OCI-LY7 (cell line): ENCODE data around the gene GALNTL6. TPM values are rescaled to one million over a fixed set of nuclear protein-coding genes. Genes with fewer than 3 reads are reported as not detected.

Experiments used
- BruUV-seq: library from RNA; stranded (reverse); fragments of 400-500 nt; replicated peaks from 2 replicates; lab custom pipeline; 2021; lab: Mats Ljungman, UMichigan
- CTCF ChIA-PET: fragments of 300-600 bp; sonication (Branson Sonifier 250); formaldehyde crosslinking; loops from one replicate; lab custom pipeline; 2022; ENCODE audit warnings: antibody characterized with exemption; ENCODE audit not compliant: unreplicated experiment; lab: Charles Lee
- POLR2A ChIA-PET: fragments of 300-600 bp; sonication (Branson Sonifier 250); formaldehyde crosslinking; loops from one replicate; lab custom pipeline; 2022; ENCODE audit warnings: antibody characterized with exemption; lab: Charles Lee
- DNase-seq: peaks from one replicate; pipeline ENCODE4 v3.0.0-alpha.2; 2015; ENCODE audit warnings: low spot score
- H2AFZ ChIP-seq: fragments of 200-600 bp; sonication (generic), shearing (Covaris generic); 2 replicates; pipeline ENCODE4 v1.6.1; 2014; ENCODE audit warnings: mild to moderate bottlenecking, antibody characterized with exemption, low read length, moderate library complexity
- H3K27ac ChIP-seq: fragments of 200-600 bp; sonication (generic); 2 replicates; pipeline ENCODE4 v1.5.1; 2014; ENCODE audit warnings: mixed run types, low read depth, mild to moderate bottlenecking, moderate library complexity, low read length, inconsistent platforms; ENCODE audit not compliant: poor library complexity, severe bottlenecking
- H3K36me3 ChIP-seq: fragments of 200-600 bp; sonication (generic); 2 replicates; pipeline ENCODE4 v1.6.1; 2014; ENCODE audit warnings: mild to moderate bottlenecking, antibody characterized with exemption, low read length, moderate library complexity, mixed read lengths; ENCODE audit not compliant: insufficient read depth
- H3K4me1 ChIP-seq: fragments of 200-600 bp; sonication (generic); 2 replicates; pipeline ENCODE4 v1.5.1; 2014; ENCODE audit warnings: mild to moderate bottlenecking, low read length; ENCODE audit not compliant: insufficient read depth, poor library complexity, severe bottlenecking
- H3K4me2 ChIP-seq: fragments of 200-600 bp; sonication (generic); 2 replicates; pipeline ENCODE4 v1.6.1; 2014; ENCODE audit warnings: mild to moderate bottlenecking, low read length
- H3K4me3 ChIP-seq: fragments of 200-600 bp; sonication (generic); 2 replicates; pipeline ENCODE4 v1.5.1; 2014; ENCODE audit warnings: mild to moderate bottlenecking, low read depth, low read length; ENCODE audit not compliant: poor library complexity, severe bottlenecking
- H3K79me2 ChIP-seq: fragments of 200-600 bp; sonication (generic); 2 replicates; pipeline ENCODE4 v1.6.1; 2016; ENCODE audit warnings: low read depth, mild to moderate bottlenecking, low read length, moderate library complexity, mixed read lengths; ENCODE audit not compliant: insufficient read depth
- H3K9me2 ChIP-seq: fragments of 200-600 bp; sonication (generic); 2 replicates; pipeline ENCODE4 v1.6.1; 2016; ENCODE audit warnings: mild to moderate bottlenecking, low read length, mixed read lengths; ENCODE audit not compliant: insufficient read depth
- H3K9me3 ChIP-seq: fragments of 200-600 bp; sonication (generic); 2 replicates; pipeline ENCODE4 v1.6.1; 2014; ENCODE audit warnings: mild to moderate bottlenecking, mixed run types, low read length, mixed read lengths
- H4K20me1 ChIP-seq: fragments of 200-600 bp; sonication (generic); 2 replicates; pipeline ENCODE4 v1.6.1; 2014; ENCODE audit warnings: mild to moderate bottlenecking, antibody characterized with exemption, low read length, moderate library complexity, mixed read lengths; ENCODE audit not compliant: insufficient read depth
- CTCF ChIP-seq: fragments of 200-600 bp; sonication (generic); conservative IDR thresholded peaks from 2 replicates; pipeline ENCODE4 v1.5.1; 2014; ENCODE audit warnings: mild to moderate bottlenecking, antibody characterized with exemption, low read length, moderate library complexity, mixed read lengths
- EZH2phosphoT487 ChIP-seq: fragments of 200-600 bp; sonication (generic); IDR thresholded peaks from 2 replicates; pipeline ENCODE4 v1.6.1; 2018; ENCODE audit warnings: low read depth, borderline replicate concordance, mild to moderate bottlenecking, mixed run types, antibody characterized with exemption, low read length, moderate library complexity, mixed read lengths
- intact Hi-C: fragments of 100-400 bp; cut with micrococcal nuclease; formaldehyde crosslinking; loops from one replicate; pipeline ENCODE4 v1.10.0; 2022; ENCODE audit not compliant: unreplicated experiment
- total RNA-seq, 2 experiments: library from RNA; depleted of rRNA in 1 of 2; stranded (reverse); fragments of >200 nt in 1 of 2; shearing (Covaris generic) in 1 of 2; gene quantifications; 2 replicates each; pipeline ENCODE4 v1.2.3, GENCODE V29; 2014 to 2022

Gene GALNTL6
- total RNA-seq, 2 experiments from 2014 or later, result not detected

- POLR2A ChIA-PET, result interaction anchor here (1.2 kb wide), 1 partner anchor 13 kb away, joined by 5 read pairs; no protein-coding TSS in a partner anchor
These were observed 1083.8 kb downstream of the GALNTL6 start for GRCh38 chr4:172897046-172897445.

GRCh38 chr4:172898715-172899114, 1085.5 kb downstream of the GALNTL6 start:
- no peaks in the 10 kb centered on the region for H4K20me1 ChIP-seq
- BruUV-seq, result no TSS peak
- 0 out of 2 replicates have a peak, but pooled peaks cover 4% of the 10 kb centered on the region for H3K9me2 ChIP-seq
- TF ChIP-seq CTCF, result no peak
- no peak for TF ChIP-seq EZH2phosphoT487
- no peaks in the 10 kb centered on the region for H3K9me3 ChIP-seq
- intact Hi-C loops, result no loop called here
- POLR2A ChIA-PET, result interaction anchor here (0.6 kb wide), 1 partner anchor 368 kb away, joined by 6 read pairs; no protein-coding TSS in a partner anchor
- no peak overlapping the region for H2AFZ ChIP-seq
- no peaks in the 10 kb centered on the region for H3K4me1 ChIP-seq
- no peak overlapping the region for H3K4me3 ChIP-seq
- DNase-seq, result no peak
- no peaks in the 10 kb centered on the region for H3K36me3 ChIP-seq
- no peak overlapping the region for H3K27ac ChIP-seq
- H3K79me2 ChIP-seq, result no peaks in the 10 kb centered on the region
- CTCF ChIA-PET, result no interaction called here
- H3K4me2 ChIP-seq, result no peak overlapping the region

More at GRCh38 chr4:172897046-172897445, 1083.8 kb downstream of the GALNTL6 start:
- intact Hi-C loops, result no loop called here
- no peak for DNase-seq
- Histone ChIP-seq H3K79me2 (no peaks in the 10 kb centered on the region), H4K20me1 (no peaks in the 10 kb centered on the region), H3K27ac (no peak overlapping the region), H2AFZ (no peak overlapping the region), H3K9me2 (0 out of 2 replicates have a peak, but pooled peaks cover 4% of the 10 kb centered on the region), H3K9me3 (no peaks in the 10 kb centered on the region), H3K4me1 (no peaks in the 10 kb centered on the region), H3K4me3 (no peak overlapping the region), H3K36me3 (no peaks in the 10 kb centered on the region), H3K4me2 (no peak overlapping the region)
- BruUV-seq, result no TSS peak
- no peak for TF ChIP-seq EZH2phosphoT487
- CTCF ChIA-PET, result no interaction called here

- Histone ChIP-seq H4K20me1 (no peaks in the 10 kb centered on the region), H3K9me2 (0 out of 2 replicates have a peak, but pooled peaks cover 4% of the 10 kb centered on the region), H3K4me1 (no peaks in the 10 kb centered on the region), H3K36me3 (no peaks in the 10 kb centered on the region), H3K27ac (no peak overlapping the region), H3K79me2 (no peaks in the 10 kb centered on the region), H3K9me3 (no peaks in the 10 kb centered on the region), H3K4me2 (no peak overlapping the region), H3K4me3 (no peak overlapping the region), H2AFZ (no peak overlapping the region)
- TF ChIP-seq EZH2phosphoT487 (no peak), CTCF (no peak)
- intact Hi-C loops, result no loop called here
- ChIA-PET CTCF (no interaction called here), POLR2A (no interaction called here)
- no peak for DNase-seq
- no TSS peak for BruUV-seq
These were observed 1086.7 kb downstream of the GALNTL6 start for GRCh38 chr4:172899861-172900260.
